GM19397 (cell line): ENCODE data around the gene ENOX1.

Experiments
- ATAC-seq: cut with Tn5 transposase; IDR thresholded peaks from one replicate; pipeline ENCODE4 v1.9.1; 2021; ENCODE audit warnings: mild to moderate bottlenecking, moderate library complexity; ENCODE audit not compliant: unreplicated experiment

ENOX1 gene

DNA sequence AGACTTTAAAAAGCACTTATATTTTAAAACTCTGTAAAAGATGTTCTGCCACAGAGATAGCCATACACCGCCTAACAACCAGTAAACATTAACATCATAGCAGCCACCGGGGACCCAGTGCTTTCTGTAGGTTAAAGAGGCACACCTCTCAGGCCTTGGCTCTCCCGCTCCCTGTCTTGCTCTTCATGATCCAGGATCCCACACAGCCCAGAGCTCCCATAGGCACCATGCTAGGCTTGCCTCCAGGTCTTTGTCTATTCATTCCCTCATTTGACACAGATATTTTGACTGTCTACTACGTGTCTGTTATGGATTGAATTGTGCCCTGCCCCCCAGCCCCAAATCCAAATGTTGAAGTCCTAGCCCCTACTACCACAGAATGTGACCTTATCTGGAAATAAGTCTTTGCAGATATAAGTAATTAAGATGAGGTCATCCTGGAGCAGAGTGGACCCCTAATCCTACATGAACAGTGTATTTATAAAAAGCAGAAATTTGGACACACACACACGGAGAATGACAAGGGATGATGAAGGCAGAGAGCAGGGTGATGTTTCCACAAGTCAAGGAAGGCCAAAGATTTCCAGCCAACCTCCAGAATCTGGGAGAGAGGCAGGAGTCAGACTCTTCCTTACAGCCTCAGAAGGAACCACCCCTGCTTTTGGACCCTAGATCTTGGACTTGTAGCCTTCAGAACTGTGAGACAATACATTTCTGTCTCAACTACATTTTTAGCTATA, 490.8 kb downstream of the ENOX1 start:
- ATAC-seq, result no peak

DNA sequence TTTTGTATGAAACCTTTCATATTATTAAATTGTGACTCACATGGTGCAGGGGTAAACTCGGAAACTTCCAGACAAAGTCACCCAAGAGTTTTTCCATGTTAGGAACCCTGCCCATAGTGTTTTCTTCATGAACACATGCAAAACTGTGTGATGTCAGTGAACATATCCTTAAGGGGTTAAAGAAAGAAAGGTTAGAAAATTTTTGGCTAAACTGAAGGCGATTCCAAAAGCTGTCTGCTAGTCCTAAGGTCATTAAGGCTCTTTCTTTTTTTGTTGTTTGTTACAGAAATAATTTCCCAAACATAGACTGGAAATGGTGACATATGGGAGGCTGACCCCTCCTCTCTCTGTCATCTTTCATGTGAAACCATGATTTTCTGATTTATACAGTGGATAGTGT, 491.5 kb downstream of the ENOX1 start:
- ATAC-seq, result no peak

DNA sequence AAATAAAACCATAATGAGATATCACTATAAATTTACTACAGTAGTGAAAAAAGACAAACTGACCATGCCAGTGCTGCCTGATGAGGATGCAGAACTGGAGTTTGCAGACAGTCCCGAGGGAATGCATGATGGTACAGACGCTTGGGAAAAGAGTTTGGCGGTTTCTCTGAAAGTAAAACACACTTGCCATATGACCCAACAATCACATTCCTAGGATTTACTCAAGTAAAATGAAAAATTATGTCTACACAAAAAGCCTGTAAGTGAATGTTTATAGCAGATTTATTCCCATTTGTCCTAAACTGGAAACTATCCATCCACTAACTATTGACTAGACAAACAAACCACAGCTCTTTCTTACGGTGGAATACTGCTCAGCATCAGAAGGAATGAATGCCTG, 492.4 kb downstream of the ENOX1 start:
- ATAC-seq, result no peak

DNA sequence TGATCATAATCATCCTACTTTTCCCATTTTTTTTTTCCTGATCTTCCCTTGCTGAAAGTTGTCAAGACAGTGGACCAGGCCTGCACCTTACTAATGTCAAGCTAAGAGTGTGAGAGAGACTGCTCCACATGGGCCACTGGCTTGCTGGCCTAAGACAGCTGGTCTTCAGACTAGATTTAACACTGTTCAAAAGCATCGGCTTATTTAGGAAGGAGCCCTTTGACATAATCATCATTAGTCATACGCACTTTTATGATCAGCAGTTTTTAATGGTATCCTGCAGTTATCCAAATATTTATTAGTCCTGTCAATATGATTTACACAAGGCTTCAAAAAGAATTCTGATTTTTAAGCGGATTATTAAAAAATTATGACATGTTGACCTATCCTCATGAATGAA, 492.8 kb downstream of the ENOX1 start:
- ATAC-seq, result no peak

DNA sequence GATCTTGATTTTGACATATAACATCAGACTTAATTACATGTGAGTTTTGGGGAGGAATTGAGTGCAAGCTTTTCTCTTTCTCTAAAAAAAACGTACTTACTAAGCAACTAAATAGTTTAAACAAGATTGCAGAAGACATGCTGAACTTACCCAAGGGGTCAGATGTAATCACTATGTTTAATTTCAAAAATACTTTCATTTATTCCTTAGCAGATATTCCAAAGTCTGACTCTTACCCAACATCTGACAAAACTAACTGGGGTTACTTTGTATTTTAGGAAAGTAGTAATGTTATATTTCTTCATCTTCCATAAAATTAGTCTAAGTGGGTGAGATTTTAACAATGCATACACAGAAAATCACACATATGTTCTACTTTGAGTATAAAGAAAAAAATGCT, 493.2 kb downstream of the ENOX1 start:
- ATAC-seq, result no peak

DNA sequence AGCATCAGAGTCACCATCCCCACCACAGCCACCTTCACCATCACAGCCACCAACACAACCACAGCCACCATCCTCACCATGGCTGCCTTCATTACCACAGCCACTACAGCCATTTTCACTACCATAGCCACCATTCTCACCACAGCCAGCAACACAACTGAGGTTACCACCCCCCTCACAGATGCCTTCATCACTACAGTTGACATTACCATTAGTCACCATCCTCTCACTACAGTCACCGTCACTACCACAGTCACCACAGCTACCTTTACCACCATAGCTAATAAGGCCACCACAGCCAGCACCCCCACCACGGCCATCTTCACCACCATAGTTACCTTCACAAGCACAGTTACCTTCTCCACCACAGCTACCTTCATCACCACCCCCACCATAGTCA, 493.8 kb downstream of the ENOX1 start:
- ATAC-seq, result no peak

DNA sequence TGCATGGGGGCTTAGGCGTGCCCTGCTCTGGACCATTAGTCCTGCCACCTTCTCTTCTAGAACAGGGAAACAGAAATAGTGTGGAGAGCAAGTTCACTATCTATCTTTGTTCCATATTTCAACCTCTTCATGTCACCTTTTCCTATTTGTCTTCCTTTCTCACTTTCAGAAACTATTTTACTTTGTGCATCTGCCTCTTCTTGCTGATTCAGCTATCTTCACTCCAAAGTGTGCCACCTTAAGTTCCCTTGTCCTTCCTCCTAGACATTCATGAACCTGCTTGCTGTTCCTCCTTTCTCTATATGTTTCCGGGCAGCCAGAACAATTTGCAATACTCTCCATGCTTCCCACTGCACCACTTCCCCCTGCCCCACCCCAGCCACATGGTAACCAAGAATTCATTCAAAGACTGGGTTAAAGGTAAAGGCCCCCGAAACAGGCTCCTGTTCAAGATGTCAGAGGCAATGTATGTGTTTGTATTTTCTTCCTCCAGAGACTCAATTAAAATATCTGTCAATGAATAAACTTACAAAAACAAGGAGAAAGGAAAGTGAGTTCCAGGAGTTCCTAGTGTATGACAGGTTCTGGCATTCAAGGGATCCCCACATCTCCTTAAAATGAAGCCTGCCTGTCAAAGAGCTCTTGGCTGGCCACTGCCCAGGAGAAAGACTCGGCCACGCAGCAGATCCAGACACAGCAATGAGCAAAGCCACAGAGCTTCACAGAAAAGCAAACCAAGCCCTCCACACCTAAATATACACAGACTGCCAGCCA, 495.3 kb downstream of the ENOX1 start:
- no peak for ATAC-seq

DNA sequence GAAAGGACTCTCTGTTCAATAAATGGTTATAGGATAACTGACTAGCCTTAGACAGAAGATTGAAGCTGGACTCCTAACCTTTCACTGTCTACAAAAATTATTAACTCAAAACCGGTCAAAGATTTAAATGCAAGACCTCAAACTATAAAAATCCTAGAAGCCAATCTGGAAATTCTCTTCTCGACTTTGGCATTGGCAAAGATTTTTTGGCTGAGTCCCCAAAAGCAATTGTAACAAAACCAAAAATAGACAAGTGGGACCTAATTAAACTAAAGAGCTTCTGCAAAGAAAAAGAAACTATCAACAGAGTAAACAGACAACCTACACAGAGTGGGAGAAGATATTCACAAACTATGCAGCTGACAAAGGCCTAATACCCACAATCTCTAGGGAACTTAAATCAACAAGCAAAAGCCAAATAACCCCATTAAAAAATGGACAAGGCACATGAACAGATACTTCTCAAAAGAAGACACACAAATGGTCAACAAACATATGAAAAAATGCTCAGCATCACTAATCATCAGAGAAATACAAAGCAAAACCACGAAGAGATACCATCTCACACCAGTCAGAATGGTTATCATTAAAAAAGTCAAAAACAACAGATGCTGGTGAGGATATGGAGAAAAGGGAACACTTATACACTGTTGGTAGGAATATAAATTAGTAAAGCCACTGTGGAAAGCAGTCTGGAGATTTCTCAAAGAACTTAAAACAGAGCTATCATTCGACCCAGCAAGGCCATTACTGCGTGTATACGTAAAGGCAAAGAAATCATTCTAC, 497.1 kb downstream of the ENOX1 start:
- no peak for ATAC-seq

DNA sequence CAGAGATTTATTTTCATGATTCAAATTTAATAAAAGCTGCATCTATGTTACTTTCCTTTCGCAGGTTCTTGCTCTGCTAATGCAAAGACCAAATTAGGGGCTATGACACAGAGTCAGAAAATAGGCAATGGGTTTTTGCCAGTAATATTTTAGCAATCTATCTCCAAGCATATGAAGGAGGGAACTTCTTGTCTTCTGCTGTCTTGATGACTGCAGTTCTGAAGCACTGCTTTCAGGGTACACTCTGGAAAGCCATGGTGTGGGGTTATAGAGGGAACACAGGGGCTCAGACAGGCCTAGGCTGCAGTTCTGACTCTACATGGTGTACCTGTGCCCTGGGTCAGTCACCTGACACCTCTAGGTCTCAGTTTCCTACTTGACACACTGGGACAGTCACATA, 500.0 kb downstream of the ENOX1 start:
- no peak for ATAC-seq

DNA sequence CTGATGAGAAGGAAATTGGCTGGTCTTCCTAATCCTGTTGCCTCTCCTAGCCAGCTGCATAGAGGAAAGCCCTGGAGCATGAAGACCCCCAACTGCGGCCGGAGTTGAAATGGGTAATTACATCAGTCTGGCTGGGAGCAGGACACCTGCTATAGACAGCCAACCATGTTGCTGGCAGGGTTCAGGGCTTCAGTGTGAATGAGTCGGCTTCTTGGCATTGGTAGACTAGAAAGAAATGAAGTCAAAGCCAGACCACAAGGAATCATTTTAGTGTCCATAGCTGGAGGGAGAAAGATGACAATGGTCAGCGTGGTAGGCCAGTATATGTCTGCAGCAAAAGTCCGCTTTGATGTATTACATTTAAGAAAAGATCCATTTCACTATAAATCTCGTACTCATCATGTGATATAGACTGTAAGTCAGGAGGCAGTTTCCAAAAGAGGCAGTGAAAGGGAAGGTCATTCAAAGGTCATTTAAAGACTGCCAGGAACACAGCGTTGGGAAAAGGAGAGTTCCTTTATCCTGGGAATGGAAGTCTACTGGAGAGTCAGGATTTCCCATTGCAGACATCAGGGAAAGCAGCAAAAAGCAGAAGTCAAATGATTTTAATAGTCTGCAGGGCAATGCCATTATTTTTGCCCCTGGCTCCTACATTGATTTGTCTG, 500.7 kb downstream of the ENOX1 start:
- ATAC-seq, result no peak

DNA sequence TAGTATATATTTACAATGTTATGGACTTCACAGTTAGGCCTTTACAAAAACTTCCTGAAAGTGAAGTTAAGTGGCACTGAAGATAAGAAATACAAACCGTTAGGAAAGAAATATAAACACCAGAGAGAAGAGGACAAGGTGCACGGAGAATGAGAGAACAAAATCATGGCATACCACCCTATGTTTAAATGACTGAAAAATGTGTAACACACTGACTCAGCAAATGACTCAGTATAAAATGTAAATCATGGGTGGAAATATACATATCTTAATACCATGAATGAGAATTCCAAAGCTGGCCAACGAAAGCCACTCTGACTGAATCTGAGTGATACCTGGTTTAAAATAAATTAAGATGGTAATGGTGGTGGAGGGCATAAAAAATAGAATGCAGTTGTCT, 502.6 kb downstream of the ENOX1 start:
- no peak for ATAC-seq

DNA sequence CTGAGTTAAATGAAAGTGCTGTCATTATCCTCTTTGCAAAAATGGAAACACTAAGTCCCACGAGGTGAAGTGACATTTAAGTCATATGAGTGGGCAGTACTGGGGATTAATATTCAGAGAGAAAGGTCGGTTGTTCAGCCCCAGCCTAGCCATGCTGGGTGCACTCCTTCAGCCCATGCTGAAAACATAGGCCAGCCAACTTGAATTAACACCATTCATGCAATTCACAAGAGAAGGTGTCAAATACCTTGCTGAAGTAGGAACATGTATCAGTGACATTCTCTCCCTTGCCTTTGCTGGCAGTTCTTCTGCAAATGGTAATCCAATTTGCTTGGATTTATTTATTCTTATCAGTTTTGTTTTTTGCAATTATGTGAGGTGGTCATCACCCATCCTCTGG, 507.1 kb downstream of the ENOX1 start:
- ATAC-seq, result no peak

DNA sequence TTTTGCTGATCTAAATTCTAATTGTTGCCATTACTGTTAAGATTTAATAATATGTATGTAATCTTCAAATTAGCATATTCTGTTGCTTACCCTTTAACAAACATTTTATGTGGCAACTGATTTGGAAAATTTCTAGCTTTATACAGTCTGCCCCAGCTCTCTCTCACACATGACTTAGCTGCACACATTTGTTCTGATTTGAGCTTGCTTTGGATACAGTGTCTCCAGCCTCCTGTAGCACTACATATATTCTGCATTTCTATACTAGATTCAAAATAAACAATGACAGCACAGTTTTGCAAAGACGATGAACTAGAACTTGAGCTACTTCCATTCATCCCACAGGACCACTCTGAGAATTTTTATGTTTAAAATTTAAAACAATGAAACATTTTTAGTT, 508.6 kb downstream of the ENOX1 start:
- no peak for ATAC-seq

DNA sequence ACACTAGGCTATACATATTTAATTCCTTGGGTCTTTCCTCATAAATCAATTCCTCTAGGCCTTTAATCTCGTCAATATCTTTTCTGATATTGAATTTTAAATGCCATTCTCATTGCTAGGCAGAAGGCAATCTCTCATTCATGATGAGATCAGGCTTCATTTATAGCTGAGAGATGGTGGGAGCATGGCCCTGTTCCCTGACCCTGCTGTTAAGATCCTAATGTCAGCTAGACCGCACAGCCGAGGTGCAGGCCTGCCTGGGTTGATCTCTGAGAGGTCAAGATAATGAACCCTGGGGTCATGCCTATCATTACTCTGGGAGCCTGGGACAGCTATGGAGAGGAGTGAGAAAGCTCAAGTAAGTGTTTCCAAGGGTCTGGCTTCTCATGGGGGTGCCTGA, 509.6 kb downstream of the ENOX1 start:
- ATAC-seq, result no peak

DNA sequence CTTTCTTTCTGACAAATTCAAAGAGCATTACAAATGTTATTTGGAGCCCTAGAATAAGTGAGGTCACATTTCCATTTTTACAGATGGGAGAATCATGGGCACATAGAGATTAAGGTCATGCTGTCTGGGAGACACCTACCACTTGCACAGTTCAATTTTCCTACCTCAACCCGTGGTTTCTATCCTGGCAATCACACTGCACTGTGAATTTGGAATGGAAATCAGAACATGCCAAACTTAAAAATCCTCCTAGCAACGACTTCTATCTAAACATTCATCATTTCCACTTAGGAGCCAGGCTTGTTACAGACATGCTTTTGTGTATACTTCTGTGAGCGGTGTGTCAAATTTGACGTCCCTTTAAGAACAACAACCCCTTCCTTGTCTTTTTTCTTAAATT, 511.9 kb downstream of the ENOX1 start:
- no peak for ATAC-seq

DNA sequence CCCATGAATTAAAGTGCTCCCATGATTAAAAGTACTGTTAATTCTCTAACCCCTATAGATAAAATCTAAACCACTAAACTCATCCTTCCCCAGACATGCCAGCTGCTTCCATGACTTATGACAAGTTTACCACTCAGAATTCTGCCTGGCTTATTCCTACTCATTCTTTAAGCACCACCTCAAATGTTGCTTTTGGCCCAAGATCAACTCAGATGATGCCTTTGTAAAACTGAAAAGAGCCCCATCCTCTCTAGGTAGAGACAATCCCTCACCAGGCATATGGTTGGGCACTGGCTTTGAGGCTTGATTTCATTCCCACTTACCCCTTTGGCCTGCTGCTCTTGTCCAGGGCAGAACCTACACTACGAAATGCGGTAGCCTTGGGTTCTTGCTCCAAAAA, 513.4 kb downstream of the ENOX1 start:
- no peak for ATAC-seq

DNA sequence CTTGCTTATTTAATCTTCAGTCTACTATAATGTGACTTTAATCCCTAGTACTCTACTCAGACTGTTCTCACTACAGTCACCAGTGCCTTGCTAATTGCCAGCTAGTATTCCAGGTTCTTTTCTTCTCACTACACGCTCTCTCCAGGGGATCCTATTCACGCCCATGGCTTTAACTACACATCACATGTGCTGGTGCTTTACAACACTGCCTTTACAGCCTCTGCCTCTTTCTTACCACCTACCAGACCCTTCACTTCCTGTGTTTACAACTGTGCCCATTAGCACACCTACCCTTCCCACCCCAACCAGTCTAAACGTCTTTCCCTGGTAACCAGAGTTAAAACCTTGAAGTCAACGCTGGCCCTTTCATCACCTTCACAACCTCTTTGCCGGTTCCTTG, 513.9 kb downstream of the ENOX1 start:
- no peak for ATAC-seq

DNA sequence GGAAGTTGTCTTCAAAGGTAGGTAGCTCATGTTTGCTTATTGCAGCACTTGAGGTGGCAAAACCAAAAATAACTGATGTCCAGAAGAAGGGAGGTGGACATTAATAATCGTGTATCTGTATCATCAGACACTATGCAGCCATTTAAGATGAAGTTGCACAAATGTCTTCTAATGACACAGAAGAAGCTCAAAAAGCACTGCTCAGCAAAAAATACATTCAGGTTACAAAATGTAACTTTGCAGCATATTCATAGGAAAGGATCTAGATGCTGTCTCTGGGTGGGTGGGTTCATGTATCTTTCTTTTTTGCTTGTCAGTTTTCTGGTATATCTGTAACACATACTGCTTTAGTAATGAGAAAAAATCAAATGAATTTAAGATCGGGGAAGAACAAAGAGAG, 515.6 kb downstream of the ENOX1 start:
- ATAC-seq, result no peak

DNA sequence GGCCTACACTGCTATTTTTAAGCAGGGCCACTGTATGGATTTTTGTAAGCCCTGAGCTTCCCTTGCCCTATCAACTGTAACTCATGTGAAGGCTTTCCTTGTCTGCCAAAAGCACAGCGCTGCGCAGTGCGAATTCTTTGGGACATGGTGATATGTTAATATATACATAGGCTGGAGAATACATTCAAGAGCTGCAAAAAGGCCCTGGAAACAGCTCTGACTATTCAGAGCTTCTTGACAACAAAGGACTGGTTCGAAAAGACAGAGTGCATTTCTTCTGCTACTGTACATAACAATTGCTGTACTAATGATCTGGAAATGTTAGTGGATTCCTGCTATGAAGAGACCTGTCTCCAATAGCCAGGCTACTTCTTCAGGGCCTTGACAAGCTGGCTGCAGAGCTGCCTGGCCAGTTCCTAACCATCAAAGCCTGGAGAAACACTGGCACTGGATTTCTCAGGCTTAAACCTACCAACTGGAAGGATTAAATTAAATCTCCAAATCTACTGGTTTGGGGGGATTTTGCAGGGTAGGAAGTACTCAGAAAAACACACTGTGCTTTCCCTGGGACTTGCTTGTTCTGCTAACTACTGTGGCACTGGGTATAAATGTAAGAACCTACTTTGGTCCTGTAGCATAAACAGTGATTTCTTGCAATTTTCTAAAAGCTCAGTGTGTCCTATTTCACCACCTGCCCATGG, 516.5 kb downstream of the ENOX1 start:
- ATAC-seq, result no peak

DNA sequence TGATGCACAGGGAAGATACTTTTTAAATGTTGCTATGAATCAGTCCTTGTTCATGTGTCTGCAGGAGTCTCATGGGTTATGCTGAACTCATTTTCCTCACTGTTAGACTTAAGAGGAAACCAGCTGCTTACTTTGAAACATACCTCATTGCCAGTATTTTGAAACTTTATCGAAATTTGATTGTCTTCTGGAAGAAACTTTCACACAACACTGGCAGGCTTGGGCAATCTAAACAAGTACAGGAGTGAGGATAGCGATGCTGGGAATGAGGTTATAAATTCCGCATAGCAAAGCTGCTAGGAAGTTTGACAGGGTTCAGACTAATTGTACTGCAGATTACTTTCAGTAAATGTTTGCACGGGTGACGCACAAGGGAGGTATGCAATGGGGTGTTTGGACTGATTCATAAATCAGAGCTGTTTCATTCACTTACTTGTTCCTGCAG, 517.7 kb downstream of the ENOX1 start:
- no peak for ATAC-seq

DNA sequence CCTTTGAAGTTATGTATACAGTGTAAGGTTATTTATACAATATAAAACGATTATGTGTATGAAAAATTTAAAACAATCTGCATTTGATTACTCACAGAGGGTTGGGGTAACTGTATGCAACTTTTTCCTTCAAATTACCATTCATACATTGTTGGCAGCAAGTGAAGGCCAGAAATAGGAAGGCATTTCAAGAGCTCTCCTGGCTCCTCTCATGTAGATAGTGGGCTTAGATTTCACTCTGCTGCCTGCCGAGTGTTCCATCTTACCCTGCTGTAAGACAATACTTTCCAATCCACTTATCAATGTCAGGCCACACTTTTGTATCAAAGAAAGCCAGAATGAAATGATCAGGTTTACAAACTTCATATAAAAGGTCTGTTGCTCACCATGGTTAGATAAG, 518.1 kb downstream of the ENOX1 start:
- ATAC-seq, result no peak
